Measurements from ENCODE around the gene EVI5L.
A peak's percentile ranks its signal among the peaks of the same experiment; 100 is the strongest.
"Not testable (repeated sequence)": the region's sequence is repeated elsewhere in the genome, so short reads cannot be mapped to it uniquely, and the experiment has no call there.

EVI5L gene

DNA sequence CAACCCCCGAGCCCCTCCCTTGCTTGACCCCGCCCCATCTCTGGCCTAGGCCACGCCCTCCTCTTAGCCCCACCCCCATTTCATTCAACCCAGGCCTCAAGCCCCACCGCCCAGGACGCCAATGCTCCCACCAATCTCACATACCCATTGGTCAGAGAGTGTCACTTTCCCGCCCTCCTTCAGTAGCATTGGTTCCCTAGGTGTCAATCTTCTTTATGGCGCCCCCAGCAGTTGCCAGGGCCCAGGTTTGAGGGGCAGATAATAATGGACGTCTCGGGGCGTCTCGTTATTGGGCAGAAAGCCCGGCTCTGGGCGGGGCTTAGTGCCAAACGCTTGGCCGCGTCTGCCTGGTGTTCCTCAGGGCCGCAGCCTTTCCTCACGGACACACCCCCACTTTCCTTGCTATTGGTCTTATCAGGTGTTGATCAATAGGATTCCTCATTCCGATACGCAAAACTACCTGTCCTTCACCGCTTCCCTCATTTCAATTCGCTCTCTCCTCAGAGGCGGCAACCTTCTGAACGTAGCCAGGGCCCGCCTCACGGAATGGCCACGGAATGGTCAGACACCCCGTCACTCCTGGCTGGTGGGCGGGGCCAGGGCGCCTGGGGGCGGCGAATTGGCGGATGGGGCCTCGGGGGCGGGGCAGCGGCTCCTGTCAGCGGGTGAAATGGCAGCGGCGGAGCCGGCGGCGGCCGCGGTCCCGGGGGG is at the start of gene EVI5L:
TSS of gene EVI5L (plus strand) at position 658 of the 711 bp plus-strand sequence. CDS start 16,325 bp downstream, outside the sequence.
- DNase-seq = peak; percentile 100

GRCh38 chr19:7781157-7781556 is 48.9 kb upstream of the EVI5L start:
- DNase-seq = no peak

- no peak for DNase-seq
Measured at GRCh38 chr19:7783991-7784423, 46.0 kb upstream of the EVI5L start.

DNA sequence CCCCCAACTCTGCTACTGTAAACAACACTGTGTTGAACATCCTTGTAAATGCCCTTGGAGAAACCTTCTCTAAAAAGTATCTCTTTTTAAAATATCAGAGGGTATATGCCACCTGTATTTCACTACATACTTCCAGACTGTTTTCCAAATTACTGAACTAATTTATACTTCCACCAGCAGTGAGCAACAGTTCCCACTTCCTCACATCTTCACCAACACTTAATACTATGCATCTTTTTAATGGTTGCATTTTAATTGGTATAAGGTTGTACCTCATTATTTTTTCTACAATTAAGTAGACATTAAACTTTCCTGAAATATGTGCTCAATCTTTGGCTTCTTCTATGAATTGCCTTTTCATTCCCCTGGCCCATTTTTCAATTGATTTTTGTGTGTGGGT is 45.2 kb upstream of the EVI5L start:
- DNase-seq = no peak

GRCh38 chr19:7787141-7787540 is 42.9 kb upstream of the EVI5L start:
- no peak for DNase-seq

DNA sequence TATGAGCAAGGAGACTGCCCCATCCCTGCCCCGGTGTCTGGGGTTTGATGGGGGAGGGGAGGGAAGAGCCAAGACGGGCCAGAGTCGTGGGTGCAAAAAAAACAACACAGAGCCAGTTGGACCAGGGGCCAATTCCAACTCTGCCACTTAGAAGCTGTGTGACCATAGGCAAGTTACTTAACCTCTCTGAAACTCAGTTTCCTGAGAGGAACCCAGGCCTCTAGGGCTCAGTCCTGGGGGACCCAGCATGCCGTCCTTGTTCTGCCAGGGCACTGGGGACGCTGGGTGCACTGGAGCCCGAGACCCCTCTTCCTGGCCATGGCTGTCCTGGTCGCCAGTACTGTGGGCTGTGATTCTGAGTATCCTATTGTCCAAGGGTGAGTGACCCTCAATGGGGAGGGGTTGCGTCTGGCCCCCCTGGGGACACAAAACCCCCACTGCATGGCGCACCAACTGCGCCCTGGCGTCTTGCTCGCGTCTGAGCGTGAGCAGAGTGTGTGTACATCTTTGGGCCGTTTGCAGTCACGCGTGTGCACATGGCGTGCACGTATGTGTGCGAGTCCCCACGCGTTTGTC is 42.3 kb upstream of the EVI5L start:
- DNase-seq = no peak

DNA sequence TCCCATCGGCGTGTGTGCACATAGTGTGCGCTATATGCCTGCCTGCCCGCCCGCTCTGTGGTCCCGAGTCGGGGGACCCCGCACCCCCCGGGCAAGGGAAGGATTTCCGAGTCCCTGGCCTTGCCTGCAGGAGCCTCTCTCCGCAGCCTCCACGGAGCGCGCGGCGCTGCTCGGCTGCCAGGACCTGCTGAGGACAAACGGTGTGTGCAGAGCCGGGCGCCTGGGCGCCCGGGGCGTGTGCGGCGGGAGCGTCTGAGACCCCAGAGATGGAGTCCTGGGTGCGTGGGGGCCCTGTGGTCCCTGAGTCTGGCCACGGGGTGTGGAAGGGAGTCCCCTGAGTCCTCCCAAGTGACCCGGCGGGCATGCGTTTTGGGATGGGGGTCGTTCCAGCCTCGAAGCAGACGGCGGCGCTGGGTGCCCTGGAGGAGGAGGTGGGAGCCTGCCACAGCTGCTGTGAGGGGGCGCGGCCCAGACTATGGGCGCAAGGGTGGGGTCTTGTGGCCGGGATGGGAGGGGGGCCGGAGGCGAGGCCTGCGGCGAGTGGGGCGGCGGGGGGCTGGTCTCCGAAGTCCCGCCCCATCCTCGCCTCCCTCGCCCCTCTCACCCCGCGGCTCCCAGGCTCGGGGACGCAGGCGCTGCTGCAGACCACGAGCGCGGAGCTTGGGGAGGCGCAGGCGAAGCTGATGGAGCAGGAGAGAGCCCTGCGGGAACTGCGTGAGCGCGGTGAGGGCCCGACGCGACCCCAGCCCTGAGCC is 41.7 kb upstream of the EVI5L start:
- DNase-seq = no peak

- no peak for DNase-seq
Measured at GRCh38 chr19:7788933-7789323, 41.1 kb upstream of the EVI5L start.

- peak; percentile 71 for DNase-seq
Measured at GRCh38 chr19:7789447-7789846, 40.6 kb upstream of the EVI5L start.

DNA sequence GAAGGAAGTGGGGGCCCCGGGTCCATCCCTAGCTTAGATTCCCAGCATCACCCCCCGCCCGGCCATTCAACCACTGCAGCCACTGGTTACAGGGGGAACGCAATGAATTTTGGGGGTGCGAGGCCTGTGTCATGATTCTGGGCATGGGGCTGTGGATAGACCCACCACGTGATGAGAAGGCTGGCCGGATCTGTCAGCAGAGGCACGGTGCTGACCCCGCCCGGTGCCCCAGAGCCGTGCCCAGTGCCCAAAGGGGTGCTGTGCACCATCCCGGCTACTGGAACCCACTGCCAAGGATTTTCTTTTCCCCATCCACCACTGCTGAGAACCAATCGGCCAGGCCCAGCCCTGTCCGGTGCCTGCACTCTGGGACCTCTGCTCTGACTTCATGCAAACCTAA is 39.6 kb upstream of the EVI5L start:
- DNase-seq = no peak

DNA sequence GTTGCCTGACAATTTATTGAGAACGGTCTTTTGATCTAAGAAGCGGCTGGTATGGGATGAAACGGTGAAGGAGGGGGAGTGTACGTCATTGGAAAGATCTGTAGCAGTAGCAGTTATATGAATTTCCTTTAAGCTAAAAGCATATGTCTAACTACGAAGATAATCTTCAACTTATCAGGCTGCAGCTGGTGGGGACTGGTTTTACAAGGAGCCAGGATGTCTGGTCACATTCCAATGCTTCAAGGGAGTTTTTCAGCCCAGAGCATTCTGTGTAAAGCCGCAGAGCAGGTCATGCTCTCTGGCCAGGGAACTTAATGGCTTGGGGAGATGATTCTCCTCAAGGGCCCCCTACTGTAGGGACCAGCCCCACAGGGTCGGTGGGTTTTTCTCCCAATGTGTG is 37.7 kb upstream of the EVI5L start:
- DNase-seq = no peak

DNA sequence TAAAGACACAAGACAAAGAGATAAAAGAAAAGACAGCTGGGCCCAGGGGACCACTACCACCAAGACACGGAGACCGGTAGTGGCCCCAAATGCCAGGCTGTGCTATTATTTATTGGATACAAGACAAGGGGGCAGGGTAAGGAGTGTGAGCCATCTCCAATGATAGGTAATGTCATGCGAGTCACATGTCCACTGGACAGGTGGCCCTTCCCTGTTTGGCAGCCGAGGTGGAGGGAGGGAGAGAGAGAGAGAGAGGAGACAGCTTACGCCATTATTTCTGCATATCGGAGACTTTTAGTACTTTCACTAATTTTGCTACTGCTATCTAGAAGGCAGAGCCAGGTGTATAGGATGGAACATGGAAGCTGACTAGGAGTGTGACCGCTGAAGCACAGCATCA is 37.3 kb upstream of the EVI5L start:
- DNase-seq = not testable (repeated sequence)

DNA sequence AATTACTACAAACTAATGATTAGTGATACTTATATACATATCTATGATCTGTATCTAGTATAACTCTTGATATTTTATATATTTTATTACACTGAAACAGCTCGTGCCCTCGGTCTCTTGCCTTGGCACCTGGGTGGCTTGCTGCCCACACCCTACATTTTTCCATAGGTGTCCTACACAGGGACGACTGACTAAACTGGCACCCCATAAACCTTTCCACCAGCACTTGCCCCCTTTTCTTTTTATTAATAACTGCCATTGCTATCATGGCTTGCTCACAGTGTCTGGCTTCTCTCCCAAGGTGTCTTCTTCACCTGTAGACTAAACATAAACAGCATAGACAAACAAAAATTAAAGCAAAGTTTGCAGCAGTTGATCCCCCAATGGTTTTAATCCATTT is 36.5 kb upstream of the EVI5L start:
- no peak for DNase-seq

GRCh38 chr19:7795555-7796161 is 34.4 kb upstream of the EVI5L start:
- no peak for DNase-seq

DNA sequence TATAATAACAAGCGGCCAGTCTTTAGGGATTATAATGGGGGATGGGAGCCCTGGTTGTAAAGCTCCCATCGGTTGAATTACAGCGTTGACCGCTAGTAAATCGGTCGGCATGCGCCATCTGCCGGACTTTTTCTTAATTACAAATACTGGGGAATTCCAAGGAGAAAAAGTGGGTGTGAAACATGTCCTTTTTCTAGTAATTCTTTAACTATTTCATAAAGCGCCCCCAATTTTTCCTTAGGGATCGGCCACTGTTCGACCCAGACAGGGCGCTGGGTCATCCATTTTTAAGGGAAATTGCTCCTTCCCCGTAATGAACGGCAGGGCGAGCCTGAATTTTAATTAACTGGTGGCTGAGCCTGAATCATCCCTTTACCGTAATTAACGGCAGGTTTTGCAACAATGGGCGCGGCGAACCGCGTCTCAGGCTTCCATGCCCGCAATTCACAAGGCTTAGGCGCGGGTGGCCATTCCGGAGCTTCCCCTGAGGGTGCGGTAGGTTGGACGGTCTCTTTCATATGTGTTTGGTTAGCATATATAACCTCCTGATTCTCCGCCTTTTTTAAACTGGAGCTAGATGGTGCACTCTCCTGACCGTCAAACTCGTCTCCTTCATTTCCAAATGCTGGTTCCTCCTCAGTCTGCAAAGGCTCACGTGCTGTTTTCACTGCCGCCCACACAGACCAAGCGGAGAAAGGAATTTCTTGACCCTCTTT is 30.2 kb upstream of the EVI5L start:
- peak; percentile 83 for DNase-seq

GRCh38 chr19:7801020-7801570 is 28.9 kb upstream of the EVI5L start:
- no peak for DNase-seq

- no peak for DNase-seq
Measured at GRCh38 chr19:7806234-7806633, 23.8 kb upstream of the EVI5L start.

- no peak for DNase-seq
Measured at GRCh38 chr19:7806876-7807275, 23.1 kb upstream of the EVI5L start.

- no peak for DNase-seq
Measured at GRCh38 chr19:7808108-7808507, 21.9 kb upstream of the EVI5L start.

DNA sequence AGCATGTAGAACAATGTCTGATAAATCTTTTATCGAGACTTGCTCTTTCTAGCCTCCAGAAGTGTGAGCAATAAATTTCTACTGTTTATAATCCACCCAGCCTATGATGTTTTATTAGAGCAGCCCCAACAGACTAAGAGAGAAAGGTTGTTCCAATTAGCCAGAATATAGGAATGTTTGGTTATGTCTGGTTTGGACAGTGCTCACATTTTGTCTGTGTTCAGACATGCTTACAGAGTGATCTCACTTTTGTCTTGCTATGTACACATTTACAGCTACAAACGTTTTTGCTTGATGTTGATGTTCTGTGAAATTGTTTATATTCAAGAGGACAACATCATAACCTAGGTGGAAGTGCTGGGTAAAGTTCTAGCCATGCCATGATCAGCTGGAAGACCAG is 18.0 kb upstream of the EVI5L start:
- no peak for DNase-seq

DNA sequence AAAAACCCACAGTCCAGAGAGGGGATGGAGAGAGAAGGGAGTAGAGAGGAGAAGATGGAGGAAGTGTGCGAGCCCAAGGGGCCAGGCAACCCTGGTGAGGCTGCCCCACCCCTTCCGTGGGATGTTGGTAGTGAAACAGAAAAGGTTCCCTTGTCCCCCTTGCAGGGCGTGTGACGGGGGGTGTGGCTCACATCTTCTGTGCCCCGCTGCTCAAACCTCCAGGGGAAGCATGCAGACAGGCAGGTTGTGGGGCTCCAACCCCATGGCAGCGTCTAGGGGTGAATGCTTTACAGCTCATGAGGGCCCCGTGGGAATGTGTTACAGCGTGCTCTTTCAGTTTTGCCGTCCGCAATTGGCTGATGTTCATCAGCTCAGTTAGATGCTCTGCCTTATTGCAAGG is 14.7 kb upstream of the EVI5L start:
- DNase-seq = no peak

DNA sequence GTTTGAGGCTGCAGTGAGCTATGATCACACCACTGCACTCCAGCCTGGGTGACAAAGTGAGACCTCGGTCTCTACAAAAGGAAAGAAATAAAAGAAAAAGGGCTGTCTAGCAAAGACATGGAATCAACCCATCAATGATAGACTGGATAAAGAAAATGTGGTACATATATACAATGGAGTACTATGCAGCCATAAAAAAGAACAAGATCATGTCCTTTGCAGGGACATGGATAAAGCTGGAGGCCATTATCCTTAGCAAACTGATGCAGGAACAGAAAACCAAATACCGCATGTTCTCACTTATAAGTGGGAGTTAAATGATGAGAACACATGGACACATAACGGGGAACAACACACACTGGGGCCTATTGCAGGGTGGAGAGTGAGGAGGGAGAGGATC is 14.0 kb upstream of the EVI5L start:
- not testable (repeated sequence) for DNase-seq

DNA sequence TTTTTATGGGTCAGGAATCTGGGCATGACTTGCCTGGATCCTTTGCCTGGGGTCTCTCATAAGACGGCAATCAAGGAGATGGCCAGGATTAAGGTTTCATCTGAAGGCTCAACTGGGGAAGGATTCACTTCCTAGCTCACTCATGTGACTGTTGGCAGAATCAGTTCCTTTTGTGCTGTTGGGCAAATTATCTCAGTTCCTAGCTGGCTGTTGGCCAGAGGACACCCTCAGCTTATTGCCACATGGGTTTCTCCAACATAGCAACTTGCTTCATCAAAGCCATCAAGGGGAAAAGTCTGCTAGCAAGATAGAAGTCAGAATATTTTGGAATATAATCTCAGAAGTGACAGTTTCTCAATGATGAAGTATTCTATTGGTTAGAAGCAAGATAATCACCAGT is 12.2 kb upstream of the EVI5L start:
- no peak for DNase-seq

Data from activated effector memory CD4-positive, alpha-beta T cell treated with anti-CD3 and anti-CD28 coated beads, Interleukin-2, amount 50 U/mL, for 16 hours (primary cell).